Measurements from ENCODE around the gene CHMP2A. TPM values are rescaled to one million over a fixed set of nuclear protein-coding genes. Genes with fewer than 3 reads are reported as not detected.
"Not testable (repeated sequence)": the region's sequence is repeated elsewhere in the genome, so short reads cannot be mapped to it uniquely, and the experiment has no call there.

The CHMP2A gene
- total RNA-seq, 1 experiment from 2014 or later, result 191 TPM

GRCh38 chr19:58542641-58543372 lies 12.1 kb downstream of the CHMP2A start:
- H3K4me3 ChIP-seq (ENCODE audit: low read depth in 2 of 2, low read length in 2 of 2), result peak overlapping the region; percentile 91 to 100
- CTCF ChIA-PET; DNase-seq (ENCODE audit: low read depth, low spot score); H3K27me3 ChIP-seq (ENCODE audit: control insufficient read depth, insufficient read depth, low read length); H3K9me3 ChIP-seq (ENCODE audit: control insufficient read depth, insufficient read depth, low read depth, low read length); BruUV-seq (replicated peaks); in situ Hi-C loops (cut with HindIII; ENCODE audit: low pct_unique_long_range_greater_than_20kb, low sequenced_read_pairs); intact Hi-C loops (cut with micrococcal nuclease; ENCODE audit: unreplicated experiment); ATAC-seq: not testable (repeated sequence)
- POLR2A ChIA-PET, result interaction anchor here (0.8 kb wide), 1 partner anchor 34 kb away, joined by 8 read pairs; no protein-coding TSS in a partner anchor
- H3K4me1 ChIP-seq (ENCODE audit: control insufficient read depth, insufficient read depth, low read length), result peaks cover 13% of the 10 kb centered on the region
- peaks cover 16% of the 10 kb centered on the region; the same call in 1 of the 2 replicates for H3K36me3 ChIP-seq (ENCODE audit: control insufficient read depth, insufficient read depth, low read length)
- peak overlapping the region; percentile 96 for H3K27ac ChIP-seq (ENCODE audit: low read length)

- not testable (repeated sequence) for H3K4me3 ChIP-seq (ENCODE audit: low read depth in 2 of 2, low read length in 2 of 2)
These were observed 15.7 kb downstream of the CHMP2A start for GRCh38 chr19:58539169-58539559.

DNA sequence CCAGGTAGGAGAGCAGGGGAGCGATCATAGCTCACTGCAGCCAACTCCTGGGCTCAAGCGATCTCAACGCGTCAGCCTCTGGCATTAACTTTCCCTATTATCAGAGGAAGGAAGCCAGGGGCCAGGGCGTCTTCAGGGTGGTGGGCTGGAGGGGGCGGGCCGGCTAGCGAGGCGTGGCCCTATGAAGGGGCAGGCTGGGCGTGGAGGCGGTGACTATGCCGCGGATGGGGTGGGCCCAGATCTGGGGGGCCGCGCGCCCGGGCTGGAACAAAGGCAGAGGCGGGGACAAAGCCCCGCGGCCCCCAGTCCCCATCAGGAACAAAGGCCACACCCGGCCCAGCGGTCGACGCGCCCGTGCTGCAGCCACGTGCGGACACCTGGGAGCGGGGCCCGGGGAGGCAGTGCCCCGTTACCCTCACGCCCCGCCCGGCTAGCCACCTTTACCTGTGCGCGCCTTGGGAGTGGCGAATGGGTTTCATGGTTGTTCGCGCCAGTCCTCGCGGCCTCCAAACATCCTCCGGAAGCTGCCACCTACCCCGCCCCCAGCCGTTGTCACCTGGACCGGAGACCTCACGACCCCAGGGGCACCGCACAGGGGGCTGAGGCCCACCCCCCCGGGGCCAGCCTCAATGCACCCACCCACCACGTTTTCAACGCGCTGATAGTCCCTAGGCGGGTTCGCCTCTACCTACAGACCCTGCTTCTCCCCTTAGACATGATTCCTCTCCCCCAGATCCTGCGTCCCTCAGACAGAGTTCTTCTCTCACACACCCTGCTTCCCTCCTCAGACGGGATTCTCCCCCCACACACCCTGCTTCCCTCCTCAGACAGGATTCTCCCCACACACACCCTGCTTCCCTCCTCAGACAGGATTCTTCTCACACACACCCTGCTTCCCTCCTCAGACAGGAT lies 16.4 kb downstream of the CHMP2A start:
- intact Hi-C loops (cut with micrococcal nuclease; ENCODE audit: unreplicated experiment) (no loop called here), in situ Hi-C loops (cut with HindIII; ENCODE audit: low pct_unique_long_range_greater_than_20kb, low sequenced_read_pairs) (no loop called here)
- TF ChIP-seq POLR2AphosphoS5 (IDR thresholded peaks at IDR 0.05; ENCODE audit: low read depth, low read length) (no peak), REST (IDR thresholded peaks at IDR 0.05; ENCODE audit: insufficient read depth in 1 of 2, low read depth in 2 of 2, low read length in 1 of 2) (no peak), CTCF (IDR thresholded peaks at IDR 0.05) (no peak), SIN3A (IDR thresholded peaks at IDR 0.05; ENCODE audit: borderline replicate concordance, insufficient read depth, low read depth, low read length) (no peak), TCF7L2 (IDR thresholded peaks at IDR 0.05; ENCODE audit: low read depth, low read length) (peak; percentile 30; the same call in 1 of the 2 replicates)
- Histone ChIP-seq H3K4me3 (ENCODE audit: low read depth in 2 of 2, low read length in 2 of 2) (peak overlapping the region; percentile 43 to 53), H3K27me3 (ENCODE audit: control insufficient read depth, insufficient read depth, low read length) (peaks cover 4% of the 10 kb centered on the region), H3K9me3 (ENCODE audit: control insufficient read depth, insufficient read depth, low read depth, low read length) (no peaks in the 10 kb centered on the region), H3K36me3 (ENCODE audit: control insufficient read depth, insufficient read depth, low read length) (no peaks in the 10 kb centered on the region), H3K4me1 (ENCODE audit: control insufficient read depth, insufficient read depth, low read length) (peaks cover 3% of the 10 kb centered on the region; the same call in 1 of the 2 replicates), H3K27ac (ENCODE audit: low read length) (peak overlapping the region; percentile 18)
- POLR2A ChIA-PET, result interaction anchor here (0.5 to 0.6 kb wide), 2 partner anchors 10 to 35 kb away, joined by 5 to 7 read pairs; no protein-coding TSS in a partner anchor
- ATAC-seq, result peak; percentile 87
- BruUV-seq (replicated peaks), result no TSS peak
- CTCF ChIA-PET, result interaction anchor here (0.6 kb wide), 1 partner anchor 9 kb away, joined by 4 read pairs; no protein-coding TSS in a partner anchor
- no peak for DNase-seq (ENCODE audit: low read depth, low spot score)

More at GRCh38 chr19:58539169-58539559, 15.7 kb downstream of the CHMP2A start:
- in situ Hi-C loops (cut with HindIII; ENCODE audit: low pct_unique_long_range_greater_than_20kb, low sequenced_read_pairs); POLR2A ChIA-PET; H3K9me3 ChIP-seq (ENCODE audit: control insufficient read depth, insufficient read depth, low read depth, low read length); CTCF ChIA-PET; H3K36me3 ChIP-seq (ENCODE audit: control insufficient read depth, insufficient read depth, low read length); H3K4me1 ChIP-seq (ENCODE audit: control insufficient read depth, insufficient read depth, low read length); BruUV-seq (replicated peaks); H3K27me3 ChIP-seq (ENCODE audit: control insufficient read depth, insufficient read depth, low read length); DNase-seq (ENCODE audit: low read depth, low spot score); ATAC-seq; intact Hi-C loops (cut with micrococcal nuclease; ENCODE audit: unreplicated experiment): not testable (repeated sequence)
- H3K27ac ChIP-seq (ENCODE audit: low read length), result peak overlapping the region; percentile 18
